Measurements from ENCODE around the gene RNPEPL1.

Gene RNPEPL1

DNA sequence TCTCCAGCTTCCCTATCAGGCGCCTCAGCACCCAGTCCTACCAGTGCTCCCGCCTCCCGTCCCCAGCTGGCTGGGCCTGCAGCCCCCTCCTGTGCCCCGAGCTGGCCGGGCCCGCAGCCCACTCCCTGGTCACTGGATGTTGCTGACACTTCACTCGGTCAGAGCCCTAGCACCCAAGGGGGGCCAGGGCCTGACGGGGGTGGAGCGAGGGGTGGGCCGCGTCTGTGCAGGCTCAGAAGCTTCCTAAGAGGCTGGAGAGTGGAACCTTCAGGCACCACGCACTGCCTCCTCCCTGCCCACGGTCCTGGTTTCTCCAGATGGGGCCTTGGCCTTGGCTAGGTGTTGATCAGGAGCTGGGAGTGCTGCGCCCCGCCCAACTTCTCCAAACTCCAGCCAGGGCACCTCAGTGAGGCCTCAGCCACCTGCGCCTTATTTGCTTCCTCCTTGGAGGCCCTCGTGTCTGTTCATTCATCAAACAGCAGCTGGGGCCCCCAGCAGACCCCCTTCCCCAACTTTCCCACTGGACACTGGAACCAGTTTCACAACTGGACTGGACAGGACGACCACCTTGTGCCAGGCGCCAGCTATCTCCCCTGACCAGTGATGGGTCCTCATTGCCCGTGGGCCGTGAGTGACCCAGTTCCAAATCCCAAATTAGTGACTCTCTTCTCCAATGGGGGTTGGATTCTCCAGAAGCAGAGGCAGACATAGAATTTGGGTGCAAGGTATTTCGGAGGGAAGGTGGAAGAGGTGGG is 35.0 kb downstream of the RNPEPL1 start:
- Histone ChIP-seq H2AK5ac (ENCODE audit: low read length, severe bottlenecking) (no peak overlapping the region), H3K4ac (ENCODE audit: low read depth in 1 of 2, low read length in 2 of 2) (no peak overlapping the region), H3K9me3 (ENCODE audit: control insufficient read depth, low read length) (no peaks in the 10 kb centered on the region), H3K27ac (ENCODE audit: low read length, poor library complexity, severe bottlenecking) (no peak overlapping the region), H3K4me2 (ENCODE audit: low read length, poor library complexity, severe bottlenecking) (no peak overlapping the region), H2BK120ac (ENCODE audit: low read depth, low read length) (no peak overlapping the region), H3K18ac (ENCODE audit: low read depth in 1 of 2, low read length in 2 of 2) (no peak overlapping the region), H4K8ac (ENCODE audit: low read length) (no peak overlapping the region), H3K9ac (ENCODE audit: low read length) (no peak overlapping the region), H3K36me3 (ENCODE audit: control insufficient read depth in 1 of 2, insufficient read depth in 2 of 2, low read depth in 1 of 2, low read length in 2 of 2) (peaks cover 12 to 50% of the 10 kb centered on the region in 2 experiments), H3K4me3 (ENCODE audit: insufficient read depth in 1 of 2, low read depth in 1 of 2, low read length in 2 of 2) (no peak overlapping the region), H2AFZ (ENCODE audit: low read depth, low read length) (no peak overlapping the region), H2BK12ac (ENCODE audit: low read length in 2 of 2) (no peak overlapping the region), H3K23ac (ENCODE audit: low read length in 2 of 2) (no peak overlapping the region), H3K14ac (ENCODE audit: low read length in 2 of 2) (no peak overlapping the region), H3K4me1 (ENCODE audit: control insufficient read depth, insufficient read depth, low read depth, low read length) (peaks cover 12% of the 10 kb centered on the region), H3K79me1 (replicated peaks; ENCODE audit: low read length, poor library complexity, severe bottlenecking) (no peaks in the 10 kb centered on the region), H2BK5ac (ENCODE audit: low read depth, low read length, poor library complexity, severe bottlenecking) (no peak overlapping the region), H3K27me3 (ENCODE audit: control insufficient read depth in 1 of 2, insufficient read depth in 1 of 2, low read length in 2 of 2) (no peaks in the 10 kb centered on the region), H2BK15ac (ENCODE audit: low read depth, poor library complexity, severe bottlenecking) (no peak overlapping the region), H4K91ac (ENCODE audit: low read length) (no peak overlapping the region)
- 97% methylated on average over 20 of the region's 22 CpGs for WGBS
- DNase-seq, result no peak

DNA sequence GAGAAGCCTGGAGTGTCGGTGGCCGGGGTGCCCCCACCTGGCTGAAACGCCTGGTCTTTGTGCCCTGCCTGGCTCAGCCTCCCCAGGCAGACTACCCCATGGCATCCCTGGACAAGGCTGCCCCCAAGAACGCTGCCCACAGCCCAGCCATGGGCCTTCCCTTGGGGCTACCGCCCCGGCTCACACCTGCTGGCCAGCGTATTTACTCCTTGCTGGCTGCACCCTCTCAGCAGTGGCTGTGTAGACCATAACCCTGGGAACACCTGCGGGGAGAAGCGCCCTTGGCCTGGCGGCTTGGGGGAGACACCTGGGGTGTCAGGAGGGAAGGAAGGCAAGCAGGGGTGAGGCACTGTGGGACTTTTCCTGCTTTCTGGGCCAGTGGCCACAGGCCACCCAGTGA is 35.6 kb downstream of the RNPEPL1 start:
- Histone ChIP-seq H2AK5ac (ENCODE audit: low read length, severe bottlenecking) (no peak overlapping the region), H2AFZ (ENCODE audit: low read depth, low read length) (no peak overlapping the region), H3K36me3 (ENCODE audit: control insufficient read depth in 1 of 2, insufficient read depth in 2 of 2, low read depth in 1 of 2, low read length in 2 of 2) (peaks cover 10 to 44% of the 10 kb centered on the region in 2 experiments), H3K18ac (ENCODE audit: low read depth in 1 of 2, low read length in 2 of 2) (no peak overlapping the region), H3K27ac (ENCODE audit: low read length, poor library complexity, severe bottlenecking) (no peak overlapping the region), H3K27me3 (ENCODE audit: control insufficient read depth in 1 of 2, insufficient read depth in 1 of 2, low read length in 2 of 2) (no peaks in the 10 kb centered on the region), H2BK120ac (ENCODE audit: low read depth, low read length) (peak overlapping the region; percentile 27), H4K91ac (ENCODE audit: low read length) (no peak overlapping the region), H3K4me2 (ENCODE audit: low read length, poor library complexity, severe bottlenecking) (no peak overlapping the region), H3K4me3 (ENCODE audit: insufficient read depth in 1 of 2, low read depth in 1 of 2, low read length in 2 of 2) (no peak overlapping the region), H3K4me1 (ENCODE audit: control insufficient read depth, insufficient read depth, low read depth, low read length) (peaks cover 12% of the 10 kb centered on the region), H3K14ac (ENCODE audit: low read length in 2 of 2) (no peak overlapping the region), H3K4ac (ENCODE audit: low read depth in 1 of 2, low read length in 2 of 2) (peak overlapping the region in 1 of 2 experiments; percentile 35), H2BK15ac (ENCODE audit: low read depth, poor library complexity, severe bottlenecking) (no peak overlapping the region), H4K8ac (ENCODE audit: low read length) (no peak overlapping the region), H2BK5ac (ENCODE audit: low read depth, low read length, poor library complexity, severe bottlenecking) (no peak overlapping the region), H3K23ac (ENCODE audit: low read length in 2 of 2) (no peak overlapping the region), H3K79me1 (replicated peaks; ENCODE audit: low read length, poor library complexity, severe bottlenecking) (no peaks in the 10 kb centered on the region), H3K9ac (ENCODE audit: low read length) (no peak overlapping the region), H3K9me3 (ENCODE audit: control insufficient read depth, low read length) (no peaks in the 10 kb centered on the region), H2BK12ac (ENCODE audit: low read length in 2 of 2) (no peak overlapping the region)
- WGBS, result 92% methylated on average over 7 of the region's 10 CpGs
- no peak for DNase-seq

DNA sequence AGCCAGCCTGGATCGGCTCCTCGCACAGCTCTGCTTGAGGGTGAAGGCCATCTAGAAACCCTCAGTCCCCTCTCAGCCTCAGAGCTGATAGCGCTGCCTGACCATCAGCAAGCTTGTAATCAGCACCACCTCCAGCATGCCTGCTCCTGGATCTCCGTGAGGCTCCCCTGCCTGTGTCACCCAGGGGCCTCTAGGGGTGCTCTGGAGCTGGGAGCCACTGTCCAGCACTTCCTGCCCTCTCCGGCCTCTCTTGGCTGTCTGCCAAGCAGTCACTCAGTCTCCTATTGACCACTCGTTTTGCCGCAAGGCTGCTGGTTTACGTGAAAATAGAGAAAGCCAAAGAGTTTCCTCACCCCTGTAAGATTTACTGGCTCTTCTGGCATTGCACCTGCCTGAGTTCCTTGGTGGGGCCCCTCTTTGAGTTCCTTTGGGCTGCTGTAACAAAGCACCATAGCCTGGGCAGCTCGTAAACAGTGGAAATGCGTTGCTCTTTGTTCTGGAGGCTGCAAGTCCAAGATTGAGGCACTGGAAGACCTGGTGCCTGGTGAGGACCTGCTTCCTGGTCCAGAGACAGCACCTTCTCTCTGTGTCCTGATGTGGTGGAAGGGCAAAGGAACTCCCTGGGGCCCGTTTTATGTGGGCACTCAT is 36.1 kb downstream of the RNPEPL1 start:
- Histone ChIP-seq H3K27me3 (ENCODE audit: control insufficient read depth in 1 of 2, insufficient read depth in 1 of 2, low read length in 2 of 2) (no peaks in the 10 kb centered on the region), H2AK5ac (ENCODE audit: low read length, severe bottlenecking) (no peak overlapping the region), H4K8ac (ENCODE audit: low read length) (peak overlapping the region; percentile 12), H2BK5ac (ENCODE audit: low read depth, low read length, poor library complexity, severe bottlenecking) (no peak overlapping the region), H3K36me3 (ENCODE audit: control insufficient read depth in 1 of 2, insufficient read depth in 2 of 2, low read depth in 1 of 2, low read length in 2 of 2) (peaks cover 8 to 38% of the 10 kb centered on the region in 2 experiments), H3K4me2 (ENCODE audit: low read length, poor library complexity, severe bottlenecking) (no peak overlapping the region), H2BK120ac (ENCODE audit: low read depth, low read length) (peak overlapping the region; percentile 27), H3K18ac (ENCODE audit: low read depth in 1 of 2, low read length in 2 of 2) (no peak overlapping the region), H3K23ac (ENCODE audit: low read length in 2 of 2) (no peak overlapping the region), H2BK12ac (ENCODE audit: low read length in 2 of 2) (no peak overlapping the region), H3K4ac (ENCODE audit: low read depth in 1 of 2, low read length in 2 of 2) (peak overlapping the region in 1 of 2 experiments; percentile 35), H3K79me1 (replicated peaks; ENCODE audit: low read length, poor library complexity, severe bottlenecking) (no peaks in the 10 kb centered on the region), H3K14ac (ENCODE audit: low read length in 2 of 2) (no peak overlapping the region), H3K9me3 (ENCODE audit: control insufficient read depth, low read length) (no peaks in the 10 kb centered on the region), H2BK15ac (ENCODE audit: low read depth, poor library complexity, severe bottlenecking) (no peak overlapping the region), H3K27ac (ENCODE audit: low read length, poor library complexity, severe bottlenecking) (no peak overlapping the region), H4K91ac (ENCODE audit: low read length) (no peak overlapping the region), H3K9ac (ENCODE audit: low read length) (no peak overlapping the region), H3K4me3 (ENCODE audit: insufficient read depth in 1 of 2, low read depth in 1 of 2, low read length in 2 of 2) (no peak overlapping the region), H2AFZ (ENCODE audit: low read depth, low read length) (no peak overlapping the region), H3K4me1 (ENCODE audit: control insufficient read depth, insufficient read depth, low read depth, low read length) (peaks cover 12% of the 10 kb centered on the region)
- WGBS, result 45% methylated on average over 10 of the region's 11 CpGs
- DNase-seq, result peak; percentile 73

- Histone ChIP-seq H4K8ac (ENCODE audit: low read length) (no peak overlapping the region), H3K4me3 (ENCODE audit: insufficient read depth in 1 of 2, low read depth in 1 of 2, low read length in 2 of 2) (no peak overlapping the region), H3K9me3 (ENCODE audit: control insufficient read depth, low read length) (no peaks in the 10 kb centered on the region), H2BK120ac (ENCODE audit: low read depth, low read length) (no peak overlapping the region), H3K4me1 (ENCODE audit: control insufficient read depth, insufficient read depth, low read depth, low read length) (peaks cover 12% of the 10 kb centered on the region), H3K4me2 (ENCODE audit: low read length, poor library complexity, severe bottlenecking) (no peak overlapping the region), H3K36me3 (ENCODE audit: control insufficient read depth in 1 of 2, insufficient read depth in 2 of 2, low read depth in 1 of 2, low read length in 2 of 2) (peaks cover under 1 to 35% of the 10 kb centered on the region in 2 experiments), H2BK12ac (ENCODE audit: low read length in 2 of 2) (no peak overlapping the region), H2BK5ac (ENCODE audit: low read depth, low read length, poor library complexity, severe bottlenecking) (no peak overlapping the region), H3K27ac (ENCODE audit: low read length, poor library complexity, severe bottlenecking) (no peak overlapping the region), H3K18ac (ENCODE audit: low read depth in 1 of 2, low read length in 2 of 2) (no peak overlapping the region), H3K79me1 (replicated peaks; ENCODE audit: low read length, poor library complexity, severe bottlenecking) (no peaks in the 10 kb centered on the region), H2AK5ac (ENCODE audit: low read length, severe bottlenecking) (no peak overlapping the region), H3K23ac (ENCODE audit: low read length in 2 of 2) (no peak overlapping the region), H4K91ac (ENCODE audit: low read length) (no peak overlapping the region), H3K9ac (ENCODE audit: low read length) (no peak overlapping the region), H3K4ac (ENCODE audit: low read depth in 1 of 2, low read length in 2 of 2) (no peak overlapping the region), H2AFZ (ENCODE audit: low read depth, low read length) (no peak overlapping the region), H3K14ac (ENCODE audit: low read length in 2 of 2) (no peak overlapping the region), H3K27me3 (ENCODE audit: control insufficient read depth in 1 of 2, insufficient read depth in 1 of 2, low read length in 2 of 2) (no peaks in the 10 kb centered on the region), H2BK15ac (ENCODE audit: low read depth, poor library complexity, severe bottlenecking) (no peak overlapping the region)
- no peak for DNase-seq
- WGBS, result 95% methylated on average over 17 of the region's 19 CpGs
Measured at GRCh38 chr2:240604939-240605716, 36.8 kb downstream of the RNPEPL1 start.
